Transverse colon (tissue), 4 donors: Measurements from ENCODE around the gene MTA1. TPM values are rescaled to one million over a fixed set of nuclear protein-coding genes. Genes with fewer than 3 reads are reported as not detected.

Experiments
- DNase-seq: peaks from one replicate; pipeline ENCODE4 v3.0.0-alpha.2; 2019
- H3K27ac ChIP-seq, 4 donors: fragments of 200-600 bp; sonication (generic); 2 replicates each; pipeline ENCODE4 v1.5.1; 2016 to 2018; ENCODE audit warnings: inconsistent platforms in 4 of 4
- H3K27me3 ChIP-seq: fragments of 200-600 bp; sonication (generic); 2 replicates; pipeline ENCODE4 v1.5.1; 2017; ENCODE audit warnings: inconsistent platforms
- H3K36me3 ChIP-seq, 4 donors: fragments of 200-600 bp; sonication (generic); 2 replicates each; pipeline ENCODE4 v1.5.1; 2017 to 2019; ENCODE audit warnings: inconsistent platforms in 4 of 4
- H3K4me1 ChIP-seq, 4 donors: fragments of 200-600 bp; sonication (generic); 2 replicates each; pipeline ENCODE4 v1.5.1; 2017 to 2020; ENCODE audit warnings: inconsistent platforms in 4 of 4
- H3K4me3 ChIP-seq, 4 donors: fragments of 200-600 bp; sonication (generic); 1 replicate in 1 of 4; 2 replicates in 3 of 4; pipeline versions ENCODE4 v1.5.1 to v1.6.1; 2017 to 2019; ENCODE audit warnings: inconsistent platforms in 4 of 4
- H3K9me3 ChIP-seq, 2 donors: fragments of 200-600 bp; sonication (generic); 2 replicates each; pipeline ENCODE4 v1.5.1; 2017 to 2019; ENCODE audit warnings: inconsistent platforms in 2 of 2
- CTCF ChIP-seq, 5 experiments: fragments of 200-600 bp in 3 of 5; fragments of 450-650 bp in 2 of 5; sonication (generic) in 3 of 5; IDR thresholded peaks; 1 replicate in 2 of 5; 2 replicates in 3 of 5; pipeline ENCODE4 v1.5.1; 2016 to 2017; ENCODE audit warnings: antibody characterized with exemption in 5 of 5, inconsistent platforms in 3 of 5, mild to moderate bottlenecking in 2 of 5, moderate library complexity in 1 of 5
- EP300 ChIP-seq: sonication (generic); formaldehyde crosslinking; IDR thresholded peaks from one replicate; pipeline ENCODE4 v1.6.1; 2017; ENCODE audit warnings: antibody characterized with exemption, low read depth
- POLR2A ChIP-seq: fragments of 450-650 bp; IDR thresholded peaks from one replicate; pipeline ENCODE4 v1.6.1; 2016; ENCODE audit warnings: antibody characterized with exemption, mild to moderate bottlenecking, moderate library complexity
- POLR2AphosphoS5 ChIP-seq, 3 donors: sonication (generic); formaldehyde crosslinking; IDR thresholded peaks; one replicate each; pipeline ENCODE4 v1.6.1; 2016; ENCODE audit warnings: antibody characterized with exemption in 3 of 3
- WGBS, 2 donors: methylation state at CpG; one replicate each; pipeline ENCODE4 v1.1.5; 2018; ENCODE audit warnings: low coverage in 1 of 2; 5-methylcytosine and 5-hydroxymethylcytosine counted together
- in situ Hi-C, 4 donors: fragments of 200-750 bp; cut with MboI; loops; one replicate each; pipeline versions ENCODE4 v1.15.0 to v1.15.1; 2017; ENCODE audit warnings: low sequenced_read_pairs in 3 of 4, low pct_ligation_motif_present in 1 of 4, low pct_unique_long_range_greater_than_20kb in 1 of 4
- intact Hi-C: fragments of 100-400 bp; cut with DNase I; formaldehyde crosslinking; loops from one replicate; pipeline ENCODE4 v1.15.1; 2023; ENCODE audit warnings: low total_unique reads
- total RNA-seq, 4 donors: library from RNA; depleted of rRNA; stranded (reverse); fragments of >200 nt; gene quantifications; one replicate each; pipeline ENCODE4 v1.1.0, GENCODE V29; 2016

Gene MTA1
- total RNA-seq, 4 donors from 2014 or later = 79.4 to 293 (median 106) TPM

- intact Hi-C loops = no loop called here
- H3K27ac ChIP-seq = peak overlapping the region; percentile 63 to 83 (median 74)
- H3K9me3 ChIP-seq = no peaks in the 10 kb centered on the region
- no peaks in the 10 kb centered on the region for H3K36me3 ChIP-seq
- 6% methylated on average over 42 of the region's 79 CpGs; no CpG with 5 or more reads in 1 of the 2 donors for WGBS, 2 donors
- in situ Hi-C loops = no loop called here
- no peak for TF ChIP-seq EP300
- no peak for TF ChIP-seq POLR2A
- TF ChIP-seq CTCF (IDR thresholded peaks at IDR 0.05) = peak; percentile 24 to 83 (median 78)
- TF ChIP-seq POLR2AphosphoS5 (IDR thresholded peaks at IDR 0.05) = peak in 1 of 3 donors; percentile 29
- peak overlapping the region; percentile 39 to 65 (median 56) for H3K4me3 ChIP-seq
- peaks cover 43% of the 10 kb centered on the region for H3K27me3 ChIP-seq
- DNase-seq = peak; percentile 73
- H3K4me1 ChIP-seq = peaks cover 16 to 36% (median 30%) of the 10 kb centered on the region in 4 donors
These were observed 4.9 kb upstream of the MTA1 start for GRCh38 chr14:105414456-105415371.

GRCh38 chr14:105415481-105416428, 3.9 kb upstream of the MTA1 start:
- no peak for TF ChIP-seq EP300
- no peak for TF ChIP-seq CTCF (IDR thresholded peaks at IDR 0.05)
- no peak for TF ChIP-seq POLR2A
- TF ChIP-seq POLR2AphosphoS5 (IDR thresholded peaks at IDR 0.05) = no peak
- H3K36me3 ChIP-seq = no peaks in the 10 kb centered on the region
- DNase-seq = no peak
- WGBS, 2 donors = 86 to 91% methylated on average over 9 to 25 of the region's 25 CpGs
- H3K4me1 ChIP-seq = peaks cover 19 to 37% (median 33%) of the 10 kb centered on the region in 4 donors
- intact Hi-C loops (no loop called here), in situ Hi-C loops (no loop called here)
- peaks cover 32% of the 10 kb centered on the region for H3K27me3 ChIP-seq
- no peaks in the 10 kb centered on the region for H3K9me3 ChIP-seq
- peak overlapping the region; percentile 63 to 83 (median 74) for H3K27ac ChIP-seq
- peak overlapping the region in 2 of 4 donors; percentile 52 to 65 for H3K4me3 ChIP-seq

- in situ Hi-C loops (no loop called here), intact Hi-C loops (no loop called here)
- H3K27ac ChIP-seq = no peak overlapping the region
- no peaks in the 10 kb centered on the region for H3K36me3 ChIP-seq
- H3K4me1 ChIP-seq = peaks cover 26 to 39% (median 36%) of the 10 kb centered on the region in 4 donors
- H3K4me3 ChIP-seq = no peak overlapping the region
- H3K9me3 ChIP-seq = no peaks in the 10 kb centered on the region
- H3K27me3 ChIP-seq = peaks cover 25% of the 10 kb centered on the region
- WGBS, 2 donors = 93 to 100% methylated on average over 10 to 11 of the region's 11 CpGs
- DNase-seq = no peak
- TF ChIP-seq CTCF (IDR thresholded peaks at IDR 0.05) = no peak
- no peak for TF ChIP-seq POLR2A
- no peak for TF ChIP-seq POLR2AphosphoS5 (IDR thresholded peaks at IDR 0.05)
- TF ChIP-seq EP300 = no peak
These were observed 3.0 kb upstream of the MTA1 start for GRCh38 chr14:105416671-105417070.

GRCh38 chr14:105417690-105418121, 1.9 kb upstream of the MTA1 start:
- no peak overlapping the region for H3K4me3 ChIP-seq
- TF ChIP-seq POLR2AphosphoS5 (IDR thresholded peaks at IDR 0.05) (no peak), POLR2A (peak; percentile 36), EP300 (no peak)
- H3K27me3 ChIP-seq = peaks cover 14% of the 10 kb centered on the region
- peaks cover 28 to 46% (median 41%) of the 10 kb centered on the region in 4 donors for H3K4me1 ChIP-seq
- H3K36me3 ChIP-seq = no peaks in the 10 kb centered on the region
- H3K9me3 ChIP-seq = no peaks in the 10 kb centered on the region
- WGBS, 2 donors = 62% methylated on average over 3 of the region's 3 CpGs; no CpG with 5 or more reads in 1 of the 2 donors
- in situ Hi-C loops = no loop called here
- intact Hi-C loops = no loop called here
- peak overlapping the region in 1 of 4 donors; percentile 35 for H3K27ac ChIP-seq
- DNase-seq = no peak
